Activated T-cell treated with anti-CD3 and anti-CD28 coated beads for 48 hours (primary cell): ENCODE measurements around the gene SH2B3.

Experiments
- DNase-seq: peaks from one replicate; pipeline ENCODE4 v3.0.0-alpha.2; 2020; ENCODE audit warnings: low read depth

The SH2B3 gene

GRCh38 chr12:111444925-111445725, 39.4 kb downstream of the SH2B3 start:
- DNase-seq: peak; percentile 83

GRCh38 chr12:111445726-111446581, 40.2 kb downstream of the SH2B3 start:
- no peak for DNase-seq

GRCh38 chr12:111446631-111447570, 41.2 kb downstream of the SH2B3 start:
- DNase-seq: no peak

GRCh38 chr12:111447571-111448265, 42.0 kb downstream of the SH2B3 start:
- DNase-seq: no peak

GRCh38 chr12:111448266-111448830, 42.6 kb downstream of the SH2B3 start:
- no peak for DNase-seq

- no peak for DNase-seq
Measured at GRCh38 chr12:111448846-111449790, 43.4 kb downstream of the SH2B3 start.

- DNase-seq: no peak
Measured at GRCh38 chr12:111450676-111451075, 45.0 kb downstream of the SH2B3 start.

GRCh38 chr12:111451232-111451631, 45.5 kb downstream of the SH2B3 start:
- no peak for DNase-seq

- no peak for DNase-seq
Measured at GRCh38 chr12:111451649-111452129, 46.0 kb downstream of the SH2B3 start.

- DNase-seq: no peak
Measured at GRCh38 chr12:111453071-111453989, 47.6 kb downstream of the SH2B3 start.

GRCh38 chr12:111454311-111454710, 48.6 kb downstream of the SH2B3 start:
- no peak for DNase-seq

- DNase-seq: no peak
Measured at GRCh38 chr12:111454716-111455447, 49.2 kb downstream of the SH2B3 start.

GRCh38 chr12:111455448-111456320, 50.0 kb downstream of the SH2B3 start:
- DNase-seq: no peak

GRCh38 chr12:111457071-111457470, 51.3 kb downstream of the SH2B3 start:
- no peak for DNase-seq

- DNase-seq: no peak
Measured at GRCh38 chr12:111457577-111457976, 51.9 kb downstream of the SH2B3 start.

- no peak for DNase-seq
Measured at GRCh38 chr12:111458546-111459172, 52.9 kb downstream of the SH2B3 start.
